SU-DHL-6 (cell line): ENCODE results near the gene MYT1.

Experiments
- EZH2phosphoT487 ChIP-seq: fragments of 200-600 bp; sonication (generic), shearing (Covaris generic); conservative IDR thresholded peaks from 2 replicates; pipeline ENCODE4 v1.6.1; 2018; ENCODE audit warnings: mild to moderate bottlenecking, antibody characterized with exemption, low read length, moderate library complexity, mixed read lengths
- TF ChIP-seq, protein P1 (sequence below): fragments of 200-600 bp; sonication (generic); IDR thresholded peaks from one replicate; pipeline ENCODE4 v1.5.1; 2017; ENCODE audit warnings: antibody characterized with exemption, mild to moderate bottlenecking, low read length, moderate library complexity; ENCODE audit not compliant: insufficient read depth, poor library complexity, severe bottlenecking

GRCh38 chr20:64189530-64189966 is 25.3 kb downstream of the MYT1 start:
- TF ChIP-seq, protein P1, sequence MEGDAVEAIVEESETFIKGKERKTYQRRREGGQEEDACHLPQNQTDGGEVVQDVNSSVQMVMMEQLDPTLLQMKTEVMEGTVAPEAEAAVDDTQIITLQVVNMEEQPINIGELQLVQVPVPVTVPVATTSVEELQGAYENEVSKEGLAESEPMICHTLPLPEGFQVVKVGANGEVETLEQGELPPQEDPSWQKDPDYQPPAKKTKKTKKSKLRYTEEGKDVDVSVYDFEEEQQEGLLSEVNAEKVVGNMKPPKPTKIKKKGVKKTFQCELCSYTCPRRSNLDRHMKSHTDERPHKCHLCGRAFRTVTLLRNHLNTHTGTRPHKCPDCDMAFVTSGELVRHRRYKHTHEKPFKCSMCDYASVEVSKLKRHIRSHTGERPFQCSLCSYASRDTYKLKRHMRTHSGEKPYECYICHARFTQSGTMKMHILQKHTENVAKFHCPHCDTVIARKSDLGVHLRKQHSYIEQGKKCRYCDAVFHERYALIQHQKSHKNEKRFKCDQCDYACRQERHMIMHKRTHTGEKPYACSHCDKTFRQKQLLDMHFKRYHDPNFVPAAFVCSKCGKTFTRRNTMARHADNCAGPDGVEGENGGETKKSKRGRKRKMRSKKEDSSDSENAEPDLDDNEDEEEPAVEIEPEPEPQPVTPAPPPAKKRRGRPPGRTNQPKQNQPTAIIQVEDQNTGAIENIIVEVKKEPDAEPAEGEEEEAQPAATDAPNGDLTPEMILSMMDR, result no peak
- TF ChIP-seq EZH2phosphoT487, result no peak
